ENCODE measurements around the gene H3-3A. TPM values are rescaled to one million over a fixed set of nuclear protein-coding genes. Genes with fewer than 3 reads are reported as not detected.
A peak's percentile ranks its signal among the peaks of the same experiment; 100 is the strongest.

The H3-3A gene
- total RNA-seq, 1 donor from 2014 or later = 348 TPM

- DNase-seq (ENCODE audit: missing footprints) (no peak), ATAC-seq (no peak)
- intact Hi-C loops (cut with DNase I) = no loop called here
Measured at GRCh38 chr1:226048886-226049285, 13.6 kb upstream of the H3-3A start.

GRCh38 chr1:226050133-226050532, 12.4 kb upstream of the H3-3A start:
- intact Hi-C loops (cut with DNase I) = no loop called here
- ATAC-seq (no peak), DNase-seq (ENCODE audit: missing footprints) (no peak)

GRCh38 chr1:226051365-226051764, 11.2 kb upstream of the H3-3A start:
- intact Hi-C loops (cut with DNase I) = no loop called here
- no peak for ATAC-seq
- no peak for DNase-seq (ENCODE audit: missing footprints)

GRCh38 chr1:226052061-226052460, 10.5 kb upstream of the H3-3A start:
- DNase-seq (ENCODE audit: missing footprints) (no peak), ATAC-seq (no peak)
- intact Hi-C loops (cut with DNase I) = no loop called here

- DNase-seq (ENCODE audit: missing footprints) (no peak), ATAC-seq (no peak)
- intact Hi-C loops (cut with DNase I) = no loop called here
Measured at GRCh38 chr1:226054519-226055327, 7.8 kb upstream of the H3-3A start.

- intact Hi-C loops (cut with DNase I) = loop anchor here (5.0 kb wide), 1 partner anchor 128 kb away; the partner anchor contains the start of gene ACBD3
- ATAC-seq = no peak
- no peak for DNase-seq (ENCODE audit: missing footprints)
Measured at GRCh38 chr1:226059709-226060108, 2.8 kb upstream of the H3-3A start.

- no peak for DNase-seq (ENCODE audit: missing footprints)
- ATAC-seq = no peak
- intact Hi-C loops (cut with DNase I) = loop anchor here (5.0 kb wide), 1 partner anchor 127 kb away; the partner anchor contains the start of gene ACBD3
Measured at GRCh38 chr1:226060427-226060826, 2.1 kb upstream of the H3-3A start.

- intact Hi-C loops (cut with DNase I) = loop anchor here (5.0 kb wide), 1 partner anchor 126 kb away; the partner anchor contains the start of gene ACBD3
- no peak for ATAC-seq
- DNase-seq (ENCODE audit: missing footprints) = no peak
Measured at GRCh38 chr1:226061068-226061840, 1.3 kb upstream of the H3-3A start.

- intact Hi-C loops (cut with DNase I) = loop anchor here (1.0 to 5.0 kb wide), 2 partner anchors 63 to 125 kb away; partner anchors contain the start of genes ACBD3 and SDE2
- DNase-seq (ENCODE audit: missing footprints) (peak; percentile 89), ATAC-seq (peak; percentile 75)
Measured at GRCh38 chr1:226061841-226062557, 517 bp upstream of the H3-3A start.

GRCh38 chr1:226063224-226063976, 884 bp downstream of the H3-3A start:
- ATAC-seq (peak; percentile 14), DNase-seq (ENCODE audit: missing footprints) (peak; percentile 76)
- intact Hi-C loops (cut with DNase I) = loop anchor here (1.0 to 5.0 kb wide), 2 partner anchors 58 to 124 kb away; partner anchors contain the start of gene ACBD3

GRCh38 chr1:226063977-226064815, 1.7 kb downstream of the H3-3A start:
- intact Hi-C loops (cut with DNase I) = loop anchor here (1.0 to 5.0 kb wide), 3 partner anchors 46 to 123 kb away; partner anchors contain the start of gene ACBD3
- DNase-seq (ENCODE audit: missing footprints) (no peak), ATAC-seq (no peak)

GRCh38 chr1:226064816-226065248, 2.3 kb downstream of the H3-3A start:
- no peak for DNase-seq (ENCODE audit: missing footprints)

GRCh38 chr1:226066415-226067078, 4.0 kb downstream of the H3-3A start:
- intact Hi-C loops (cut with DNase I) = no loop called here
- DNase-seq (ENCODE audit: missing footprints) (no peak), ATAC-seq (no peak)

More at GRCh38 chr1:226064816-226065248, 2.3 kb downstream of the H3-3A start:
- intact Hi-C loops (cut with DNase I) = loop anchor here (1.0 to 5.0 kb wide), 2 partner anchors 45 to 122 kb away; partner anchors contain the start of gene ACBD3
- ATAC-seq = no peak

GRCh38 chr1:226069811-226070489, 7.4 kb downstream of the H3-3A start:
- no peak for DNase-seq (ENCODE audit: missing footprints)

GRCh38 chr1:226072347-226072746, 9.8 kb downstream of the H3-3A start:
- intact Hi-C loops (cut with DNase I) = no loop called here
- no peak for ATAC-seq
- no peak for DNase-seq (ENCODE audit: missing footprints)

More at GRCh38 chr1:226069811-226070489, 7.4 kb downstream of the H3-3A start:
- ATAC-seq = no peak
- intact Hi-C loops (cut with DNase I) = no loop called here
